Epithelial cell of proximal tubule (primary cell): ENCODE data around the gene GH2. TPM values are rescaled to one million over a fixed set of nuclear protein-coding genes. Genes with fewer than 3 reads are reported as not detected.

Source experiments
- DNase-seq: peaks from one replicate; pipeline ENCODE4 v3.0.0-alpha.2; 2011; ENCODE audit warnings: low read depth
- H3K4me3 ChIP-seq: 2 replicates; pipeline ENCODE4 v1.5.1; 2011; ENCODE audit warnings: low read depth, mild to moderate bottlenecking, low read length
- CTCF ChIP-seq: conservative IDR thresholded peaks from 2 replicates; pipeline ENCODE4 v1.5.1; 2012; ENCODE audit warnings: low read depth, mild to moderate bottlenecking, low read length
- total RNA-seq: library from RNA; depleted of rRNA; stranded (reverse); fragments of >200 nt; gene quantifications from 2 replicates; pipeline ENCODE4 v1.2.3, GENCODE V29; 2015

The GH2 gene
- total RNA-seq, 1 donor from 2014 or later, result not detected

GRCh38 chr17:63855185-63855584, 26.6 kb downstream of the GH2 start:
- DNase-seq, result no peak
- no peak overlapping the region for H3K4me3 ChIP-seq
- TF ChIP-seq CTCF, result no peak

- no peak for DNase-seq
- no peak overlapping the region for H3K4me3 ChIP-seq
- TF ChIP-seq CTCF, result no peak
These were observed 27.0 kb downstream of the GH2 start for GRCh38 chr17:63854709-63855108.

GRCh38 chr17:63853260-63853659, 28.5 kb downstream of the GH2 start:
- no peak for DNase-seq
- no peak overlapping the region for H3K4me3 ChIP-seq
- TF ChIP-seq CTCF, result no peak

- TF ChIP-seq CTCF, result no peak
- DNase-seq, result no peak
- H3K4me3 ChIP-seq, result no peak overlapping the region
These were observed 31.3 kb downstream of the GH2 start for GRCh38 chr17:63850401-63850800.

- DNase-seq, result no peak
- peak overlapping the region; percentile 42 for H3K4me3 ChIP-seq
- TF ChIP-seq CTCF, result peak; percentile 55
These were observed 32.7 kb downstream of the GH2 start for GRCh38 chr17:63848834-63849689.

- TF ChIP-seq CTCF, result no peak
- no peak for DNase-seq
- H3K4me3 ChIP-seq, result no peak overlapping the region
These were observed 34.1 kb downstream of the GH2 start for GRCh38 chr17:63847525-63848249.

GRCh38 chr17:63845509-63845908, 36.2 kb downstream of the GH2 start:
- no peak for DNase-seq
- TF ChIP-seq CTCF, result no peak
- H3K4me3 ChIP-seq, result no peak overlapping the region
